ENCODE results near the gene OR3A2. TPM values are rescaled to one million over a fixed set of nuclear protein-coding genes. Genes with fewer than 3 reads are reported as not detected.

OR3A2 gene
- polyA plus RNA-seq, 1 donor from 2014 or later: not detected

Small RNAs within 50 kb of the gene (small RNA-seq; reads per million reads assigned to genes)
- gene OR1AC1P: 0 reads per million in 3 experiments

Other genes starting within 250 kb of the OR3A2 start
- gene OR1A2, start 188.8 kb downstream of the OR3A2 start, polyA plus RNA-seq: not detected in 2 replicates
- not detected in 2 replicates for gene OR1A1, start 178.6 kb downstream of the OR3A2 start, polyA plus RNA-seq
- not detected in 2 replicates for gene OR3A1, start 87.9 kb downstream of the OR3A2 start, polyA plus RNA-seq
- gene OR1E1, start 12.1 kb upstream of the OR3A2 start, polyA plus RNA-seq: not detected in 2 replicates
- not detected in 2 replicates for gene OR3A3, start 25.1 kb upstream of the OR3A2 start, polyA plus RNA-seq
- gene OR1E2, start 47.5 kb upstream of the OR3A2 start, polyA plus RNA-seq: not detected in 2 replicates
- not detected in 2 replicates for gene SPATA22, start 85.5 kb upstream of the OR3A2 start, polyA plus RNA-seq
- gene ASPA, start 89.7 kb upstream of the OR3A2 start, polyA plus RNA-seq: 0.24 TPM in 1 of 2 replicates, not detected in the other
- 0.19 TPM in 1 of 2 replicates, not detected in the other for gene TRPV3, start 171.5 kb upstream of the OR3A2 start, polyA plus RNA-seq
- 11.8 and 13.0 TPM in 2 replicates for gene TRPV1, start 223.1 kb upstream of the OR3A2 start, polyA plus RNA-seq
- gene SHPK, start 249.9 kb upstream of the OR3A2 start, polyA plus RNA-seq: 14.3 and 15.6 TPM in 2 replicates